Calu3 (cell line): Measurements from ENCODE around the gene NOSTRIN. TPM values are rescaled to one million over a fixed set of nuclear protein-coding genes. Genes with fewer than 3 reads are reported as not detected.
A peak's percentile ranks its signal among the peaks of the same experiment; 100 is the strongest.

Experiments used
- BruUV-seq: library from RNA; stranded (reverse); fragments of 400-500 nt; replicated peaks from 2 replicates; lab custom pipeline; 2021; lab: Mats Ljungman, UMichigan
- CTCF ChIA-PET: fragments of 300-600 bp; sonication (Branson Sonifier 250); formaldehyde crosslinking; loops from one replicate; lab custom pipeline; 2022; ENCODE audit warnings: antibody characterized with exemption; lab: Charles Lee
- DNase-seq: peaks from one replicate; pipeline ENCODE4 v3.0.0; 2022
- H3K27ac Mint-ChIP-seq: one replicate; pipeline ENCODE4 v1.8.0; 2022; ENCODE audit warnings: mixed read lengths; ENCODE audit not compliant: unreplicated experiment
- H3K27me3 Mint-ChIP-seq: one replicate; pipeline ENCODE4 v1.8.0; 2022; ENCODE audit warnings: mixed read lengths; ENCODE audit not compliant: unreplicated experiment
- H3K36me3 Mint-ChIP-seq: one replicate; pipeline ENCODE4 v1.8.0; 2022; ENCODE audit warnings: mild to moderate bottlenecking, moderate library complexity, mixed read lengths; ENCODE audit not compliant: insufficient read depth, unreplicated experiment
- H3K4me1 Mint-ChIP-seq: one replicate; pipeline ENCODE4 v1.8.0; 2022; ENCODE audit warnings: mild to moderate bottlenecking, low read depth, mixed read lengths; ENCODE audit not compliant: unreplicated experiment
- H3K4me3 Mint-ChIP-seq: one replicate; pipeline ENCODE4 v1.8.0; 2022; ENCODE audit warnings: mild to moderate bottlenecking, low read depth, moderate library complexity, mixed read lengths; ENCODE audit not compliant: unreplicated experiment
- H3K9me3 Mint-ChIP-seq: one replicate; pipeline ENCODE4 v1.8.0; 2022; ENCODE audit warnings: low read depth, mixed read lengths; ENCODE audit not compliant: unreplicated experiment
- intact Hi-C: fragments of 100-400 bp; cut with micrococcal nuclease; formaldehyde crosslinking; loops from one replicate; pipeline ENCODE4 v1.10.0; 2022; ENCODE audit not compliant: unreplicated experiment
- total RNA-seq: library from RNA; stranded (reverse); gene quantifications from 2 replicates; pipeline ENCODE4 v1.2.3, GENCODE V29; 2022
- TF ChIP-seq, protein P1 (sequence below): fragments of 200-600 bp; IDR thresholded peaks from one replicate; pipeline ENCODE4 v1.8.0; 2022; ENCODE audit warnings: antibody characterized with exemption; ENCODE audit not compliant: unreplicated experiment

The NOSTRIN gene
- total RNA-seq, 1 experiment from 2014 or later, result 12.5 TPM

DNA sequence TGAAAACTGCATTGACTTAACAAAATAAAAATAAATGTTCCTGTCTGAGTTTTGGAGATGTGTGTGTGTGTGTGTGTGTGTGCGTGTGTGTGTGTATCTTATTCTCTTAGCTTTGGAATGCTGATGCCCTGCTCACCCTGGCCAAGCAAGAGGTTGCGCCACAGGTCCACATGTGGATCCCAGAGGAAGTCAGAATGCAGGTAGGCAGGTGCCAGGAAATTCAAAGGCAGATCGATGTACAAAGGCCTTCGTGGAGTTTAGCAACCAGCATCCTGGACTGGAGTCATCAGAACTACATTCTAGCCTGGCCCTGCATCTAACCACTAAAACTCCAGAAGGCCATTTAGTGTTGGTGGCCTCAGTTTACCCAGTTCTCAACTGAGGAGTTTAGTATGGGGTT is 111.1 kb downstream of the NOSTRIN start:
- Mint-ChIP-seq H3K36me3 (no peaks in the 10 kb centered on the region), H3K9me3 (no peaks in the 10 kb centered on the region), H3K27me3 (peaks cover 27% of the 10 kb centered on the region), H3K27ac (no peak overlapping the region), H3K4me3 (peak overlapping the region; percentile 62), H3K4me1 (peaks cover 14% of the 10 kb centered on the region)
- CTCF ChIA-PET, result interaction anchor here (0.6 to 1.1 kb wide), 4 partner anchors 23 to 135 kb away, joined by 3 to 5 read pairs (median 3); no protein-coding TSS in a partner anchor
- no TSS peak for BruUV-seq
- intact Hi-C loops, result loop anchor here (2.0 kb wide), 1 partner anchor 141 kb away; no protein-coding TSS in a partner anchor
- DNase-seq, result peak; percentile 24
- TF ChIP-seq, protein P1, sequence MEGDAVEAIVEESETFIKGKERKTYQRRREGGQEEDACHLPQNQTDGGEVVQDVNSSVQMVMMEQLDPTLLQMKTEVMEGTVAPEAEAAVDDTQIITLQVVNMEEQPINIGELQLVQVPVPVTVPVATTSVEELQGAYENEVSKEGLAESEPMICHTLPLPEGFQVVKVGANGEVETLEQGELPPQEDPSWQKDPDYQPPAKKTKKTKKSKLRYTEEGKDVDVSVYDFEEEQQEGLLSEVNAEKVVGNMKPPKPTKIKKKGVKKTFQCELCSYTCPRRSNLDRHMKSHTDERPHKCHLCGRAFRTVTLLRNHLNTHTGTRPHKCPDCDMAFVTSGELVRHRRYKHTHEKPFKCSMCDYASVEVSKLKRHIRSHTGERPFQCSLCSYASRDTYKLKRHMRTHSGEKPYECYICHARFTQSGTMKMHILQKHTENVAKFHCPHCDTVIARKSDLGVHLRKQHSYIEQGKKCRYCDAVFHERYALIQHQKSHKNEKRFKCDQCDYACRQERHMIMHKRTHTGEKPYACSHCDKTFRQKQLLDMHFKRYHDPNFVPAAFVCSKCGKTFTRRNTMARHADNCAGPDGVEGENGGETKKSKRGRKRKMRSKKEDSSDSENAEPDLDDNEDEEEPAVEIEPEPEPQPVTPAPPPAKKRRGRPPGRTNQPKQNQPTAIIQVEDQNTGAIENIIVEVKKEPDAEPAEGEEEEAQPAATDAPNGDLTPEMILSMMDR, result no peak

Other genes with a start within 250 kb of the NOSTRIN start
- gene SPC25, start 87.8 kb downstream of the NOSTRIN start, total RNA-seq, result 60.2 and 77.0 TPM in 2 replicates
- not detected in 2 replicates for gene G6PC2, start 98.7 kb downstream of the NOSTRIN start, total RNA-seq
- 1.3 and 2.1 TPM in 2 replicates for gene ABCB11, start 228.7 kb downstream of the NOSTRIN start, total RNA-seq